Measurements from ENCODE around the gene SGF29.
A peak's percentile ranks its signal among the peaks of the same experiment; 100 is the strongest.
"Not testable (repeated sequence)": the region's sequence is repeated elsewhere in the genome, so short reads cannot be mapped to it uniquely, and the experiment has no call there.

Gene SGF29

GRCh38 chr16:28553776-28554633 lies at the start of gene SGF29:
Gene SGF29 (plus strand): TSS chr16:28553920. CDS start chr16:28581070, 27,150 bp downstream.
- DNase-seq (ENCODE audit: low read depth) = peak; percentile 91

- DNase-seq (ENCODE audit: low read depth) = no peak
These were observed 48.9 kb upstream of the SGF29 start for GRCh38 chr16:28504707-28505404.

- DNase-seq (ENCODE audit: low read depth) = no peak
These were observed 48.1 kb upstream of the SGF29 start for GRCh38 chr16:28505489-28506137.

GRCh38 chr16:28511031-28511430 lies 42.7 kb upstream of the SGF29 start:
- no peak for DNase-seq (ENCODE audit: low read depth)

GRCh38 chr16:28511801-28512789 lies 41.6 kb upstream of the SGF29 start:
- no peak for DNase-seq (ENCODE audit: low read depth)

- DNase-seq (ENCODE audit: low read depth) = no peak
These were observed 40.1 kb upstream of the SGF29 start for GRCh38 chr16:28513484-28514181.

GRCh38 chr16:28514246-28514645 lies 39.5 kb upstream of the SGF29 start:
- no peak for DNase-seq (ENCODE audit: low read depth)

- no peak for DNase-seq (ENCODE audit: low read depth)
These were observed 33.0 kb upstream of the SGF29 start for GRCh38 chr16:28520672-28521071.

- DNase-seq (ENCODE audit: low read depth) = no peak
These were observed 32.3 kb upstream of the SGF29 start for GRCh38 chr16:28521436-28521835.

- no peak for DNase-seq (ENCODE audit: low read depth)
These were observed 30.9 kb upstream of the SGF29 start for GRCh38 chr16:28522792-28523191.

GRCh38 chr16:28524681-28525171 lies 29.0 kb upstream of the SGF29 start:
- peak; percentile 18 for DNase-seq (ENCODE audit: low read depth)

GRCh38 chr16:28526201-28527099 lies 27.3 kb upstream of the SGF29 start:
- DNase-seq (ENCODE audit: low read depth) = no peak

GRCh38 chr16:28527100-28527785 lies 26.5 kb upstream of the SGF29 start:
- DNase-seq (ENCODE audit: low read depth) = not testable (repeated sequence)

GRCh38 chr16:28527985-28528384 lies 25.7 kb upstream of the SGF29 start:
- no peak for DNase-seq (ENCODE audit: low read depth)

GRCh38 chr16:28528463-28528867 lies 25.3 kb upstream of the SGF29 start:
- no peak for DNase-seq (ENCODE audit: low read depth)

GRCh38 chr16:28529124-28529523 lies 24.6 kb upstream of the SGF29 start:
- no peak for DNase-seq (ENCODE audit: low read depth)

- peak; percentile 34 for DNase-seq (ENCODE audit: low read depth)
These were observed 21.7 kb upstream of the SGF29 start for GRCh38 chr16:28531777-28532744.

Data from fibroblast of gingiva (primary cell).